Fibroblast of peridontal ligament (primary cell): Measurements from ENCODE around the gene CHAT.

Experiments used
- DNase-seq: peaks from one replicate; pipeline ENCODE4 v3.0.0-alpha.2; 2010; ENCODE audit errors: extremely low read depth

Gene CHAT

GRCh38 chr10:49612513-49613164 lies 1.2 kb upstream of the CHAT start:
- DNase-seq, result no peak

- DNase-seq, result no peak
Measured at GRCh38 chr10:49613165-49613881, 514 bp upstream of the CHAT start.

- DNase-seq, result no peak
Measured at GRCh38 chr10:49614242-49615198, 683 bp downstream of the CHAT start.

GRCh38 chr10:49615213-49615612 lies 1.4 kb downstream of the CHAT start:
- DNase-seq, result no peak

- DNase-seq, result no peak
Measured at GRCh38 chr10:49615721-49616120, 1.9 kb downstream of the CHAT start.

GRCh38 chr10:49616421-49617101 lies 2.7 kb downstream of the CHAT start:
- DNase-seq, result no peak

- DNase-seq, result no peak
Measured at GRCh38 chr10:49617121-49618020, 3.5 kb downstream of the CHAT start.

GRCh38 chr10:49618821-49619220 lies 5.0 kb downstream of the CHAT start:
- DNase-seq, result no peak

GRCh38 chr10:49619613-49620012 lies 5.8 kb downstream of the CHAT start:
- DNase-seq, result no peak

- no peak for DNase-seq
Measured at GRCh38 chr10:49620286-49620810, 6.5 kb downstream of the CHAT start.

- DNase-seq, result no peak
Measured at GRCh38 chr10:49620841-49621378, 7.1 kb downstream of the CHAT start.

GRCh38 chr10:49621561-49621960 lies 7.7 kb downstream of the CHAT start:
- no peak for DNase-seq

- no peak for DNase-seq
Measured at GRCh38 chr10:49622426-49623425, 8.9 kb downstream of the CHAT start.

GRCh38 chr10:49624629-49625028 lies 10.8 kb downstream of the CHAT start:
- no peak for DNase-seq

- no peak for DNase-seq
Measured at GRCh38 chr10:49625411-49625810, 11.6 kb downstream of the CHAT start.

- no peak for DNase-seq
Measured at GRCh38 chr10:49627038-49627437, 13.2 kb downstream of the CHAT start.

GRCh38 chr10:49627644-49628247 lies 13.9 kb downstream of the CHAT start:
- DNase-seq, result no peak

GRCh38 chr10:49628599-49628998 lies 14.8 kb downstream of the CHAT start:
- DNase-seq, result no peak
